DMS53 treated with DMSO at 0.1 percent for 48 hours (cell line): ENCODE results near the gene ACVRL1.
A peak's percentile ranks its signal among the peaks of the same experiment; 100 is the strongest.
"Not testable (repeated sequence)": the region's sequence is repeated elsewhere in the genome, so short reads cannot be mapped to it uniquely, and the experiment has no call there.

Experiments used
- DNase-seq: peaks from one replicate; lab custom pipeline; 2025; ENCODE audit not compliant: unreplicated experiment; lab: John Stamatoyannopoulos, UW

ACVRL1 gene

GRCh38 chr12:51874000-51874399, 33.3 kb upstream of the ACVRL1 start:
- DNase-seq: no peak

- DNase-seq: no peak
These were observed 32.8 kb upstream of the ACVRL1 start for GRCh38 chr12:51874486-51874885.

- no peak for DNase-seq
These were observed 28.2 kb upstream of the ACVRL1 start for GRCh38 chr12:51879102-51879501.

- no peak for DNase-seq
These were observed 24.0 kb upstream of the ACVRL1 start for GRCh38 chr12:51883295-51883694.

DNA sequence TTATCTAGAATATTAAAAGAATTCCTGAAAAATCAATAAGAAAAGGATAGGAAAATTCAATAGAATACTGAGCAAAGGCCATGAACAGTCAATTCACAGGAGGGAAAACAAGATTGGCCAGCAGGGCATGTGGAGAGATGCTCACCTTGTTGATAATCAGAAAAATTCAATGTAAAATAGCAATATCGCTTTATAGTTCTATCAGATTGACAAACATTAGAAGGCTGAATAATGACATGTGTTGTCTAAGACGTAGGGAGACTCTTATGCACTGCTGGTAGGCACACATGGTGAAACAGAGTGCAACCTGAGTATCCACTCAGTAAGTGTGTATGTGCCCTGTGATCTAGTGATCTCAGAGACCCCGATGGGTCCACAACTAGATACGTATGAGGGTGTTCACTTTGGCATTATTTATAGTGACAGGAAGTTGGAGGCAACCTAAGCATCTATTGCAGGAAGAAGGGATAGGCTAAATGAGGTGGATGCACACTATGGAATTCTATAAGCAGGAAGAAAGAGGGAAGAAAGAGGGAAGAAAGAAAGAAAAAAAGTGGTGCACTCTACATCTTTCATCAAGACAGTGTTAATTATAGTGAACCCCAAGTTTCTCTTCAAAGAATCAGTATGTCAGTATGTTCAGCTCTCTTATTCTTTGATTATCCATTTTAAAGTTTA, 23.2 kb upstream of the ACVRL1 start:
- DNase-seq: no peak

DNA sequence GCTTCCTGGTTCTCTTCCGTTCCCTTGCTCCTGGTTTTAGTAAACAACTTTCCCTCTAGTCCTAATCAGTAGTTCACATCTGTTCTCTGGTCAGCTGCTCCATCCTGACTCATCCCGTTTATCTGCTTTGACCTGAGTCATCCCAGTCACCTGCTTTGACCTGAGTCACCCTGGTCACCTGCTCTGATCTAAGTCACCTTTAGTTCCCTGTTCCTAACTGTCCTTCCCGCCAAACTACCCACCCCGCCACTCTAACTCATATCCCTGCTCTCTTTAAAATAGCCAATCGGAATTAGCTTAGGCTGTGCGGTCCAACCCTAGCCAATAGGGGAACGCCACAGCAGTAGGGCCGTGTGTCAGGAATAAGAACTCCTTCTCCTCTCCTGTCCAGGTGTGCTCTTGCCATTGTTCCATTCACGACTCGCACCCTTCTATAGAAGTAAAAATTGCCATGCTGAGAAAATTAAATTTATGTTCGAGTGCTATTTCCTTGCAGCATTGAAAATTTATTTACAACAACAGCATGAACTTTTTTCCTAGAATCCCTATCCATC, 22.6 kb upstream of the ACVRL1 start:
- DNase-seq: peak; percentile 85

- not testable (repeated sequence) for DNase-seq
These were observed 21.8 kb upstream of the ACVRL1 start for GRCh38 chr12:51885294-51886020.

DNA sequence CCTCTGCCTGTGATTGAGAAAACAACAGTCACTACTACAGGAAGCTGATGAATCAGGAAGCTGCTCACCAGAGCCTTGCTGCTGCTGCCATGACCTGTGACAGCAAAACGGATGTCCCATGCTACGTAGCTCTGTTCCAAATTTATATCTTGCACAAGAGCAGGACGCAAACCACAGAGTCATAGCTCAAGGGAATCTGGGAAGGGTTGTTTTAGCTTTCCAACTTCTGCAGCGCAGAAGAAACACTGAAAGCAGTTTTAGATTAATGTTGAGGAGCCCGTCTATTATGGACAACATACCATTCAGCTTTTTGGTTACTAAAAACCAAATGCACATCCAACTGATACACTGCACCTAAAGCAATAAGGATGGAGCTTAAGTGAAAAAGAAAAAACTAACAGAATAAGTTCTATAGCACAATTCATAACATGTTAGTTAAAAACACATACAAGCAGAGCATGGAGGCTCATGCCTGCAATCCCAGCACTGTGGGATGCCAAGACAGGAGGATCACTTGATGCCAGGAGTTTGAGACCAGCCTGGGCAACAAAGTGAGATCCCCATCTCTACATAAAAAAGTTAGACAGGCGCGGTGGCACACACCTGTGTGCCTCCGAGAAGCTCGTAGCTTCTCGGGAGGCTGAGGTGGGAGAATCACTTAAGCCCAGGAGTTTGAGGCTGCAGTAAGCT, 21.1 kb upstream of the ACVRL1 start:
- no peak for DNase-seq

DNA sequence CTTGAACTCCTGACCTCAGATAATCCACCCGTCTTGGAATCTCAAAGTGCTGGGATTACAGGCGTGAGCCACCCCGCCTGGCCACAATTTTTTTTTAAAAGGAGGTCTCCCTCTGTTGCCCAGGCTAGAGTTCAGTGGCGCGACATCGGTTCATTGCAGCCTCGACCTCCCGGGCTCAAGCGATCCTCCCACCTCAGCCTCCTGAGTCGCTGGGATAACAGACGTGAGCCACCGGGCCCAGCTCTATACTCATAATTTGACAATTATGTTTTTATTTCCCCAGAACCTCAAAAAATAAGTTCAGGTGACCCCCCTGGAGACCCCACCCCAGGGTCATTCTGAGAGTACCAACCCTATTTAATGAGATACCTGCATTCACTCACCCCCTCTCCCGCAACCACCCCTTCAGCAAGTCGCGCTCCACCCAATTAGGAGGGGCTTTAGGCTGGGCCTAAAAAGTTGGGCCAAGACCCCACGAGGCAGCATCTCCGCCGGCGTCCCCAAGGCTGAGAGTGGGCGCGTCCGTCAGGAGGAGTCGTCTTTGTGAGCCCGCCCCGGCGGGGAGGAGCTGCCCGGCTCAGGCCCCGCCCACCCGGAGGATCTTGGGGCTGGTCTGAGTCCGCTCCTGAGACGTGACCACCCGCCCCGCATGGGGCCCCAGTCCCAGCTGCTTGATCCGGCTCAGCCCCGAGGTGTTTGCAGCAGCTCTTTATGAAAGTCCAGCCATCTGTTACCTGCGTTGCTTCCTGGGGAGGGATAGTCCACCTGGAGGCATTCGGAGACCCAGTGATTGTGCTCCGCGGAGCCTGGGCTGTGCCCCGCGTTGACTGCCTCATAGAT, 19.6 kb upstream of the ACVRL1 start, which contains the start of gene ANKRD33:
ANKRD33 (plus strand) TSS at position 628 of the 840 bp plus-strand sequence; CDS start at position 712, 84 bp downstream.
- DNase-seq: peak; percentile 19

GRCh38 chr12:51888316-51889215, 18.7 kb upstream of the ACVRL1 start:
- DNase-seq: no peak

- DNase-seq: no peak
These were observed 17.8 kb upstream of the ACVRL1 start for GRCh38 chr12:51889216-51890132.

GRCh38 chr12:51890133-51890464, 17.2 kb upstream of the ACVRL1 start:
- DNase-seq: no peak

- DNase-seq: no peak
These were observed 16.7 kb upstream of the ACVRL1 start for GRCh38 chr12:51890511-51891171.

- no peak for DNase-seq
These were observed 15.5 kb upstream of the ACVRL1 start for GRCh38 chr12:51891843-51892242.

DNA sequence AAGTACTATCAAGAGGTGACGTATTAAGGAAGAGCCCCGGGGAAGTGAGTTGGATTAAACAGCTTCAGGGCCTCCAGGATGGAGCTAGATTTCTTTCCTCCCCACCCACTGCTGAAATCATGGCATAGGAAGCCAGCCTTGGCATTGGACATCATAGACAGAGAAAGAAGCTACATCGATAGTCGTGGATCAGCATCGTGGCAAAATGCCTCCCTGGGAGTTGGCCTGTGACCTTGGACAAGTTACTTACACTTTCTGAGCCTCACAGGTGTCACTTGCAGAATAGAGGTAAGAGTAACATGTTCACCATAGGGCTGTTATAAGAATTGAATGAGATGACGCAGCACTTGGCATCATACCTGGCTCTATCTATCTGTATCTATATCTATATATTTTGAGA, 13.5 kb upstream of the ACVRL1 start:
- no peak for DNase-seq

DNA sequence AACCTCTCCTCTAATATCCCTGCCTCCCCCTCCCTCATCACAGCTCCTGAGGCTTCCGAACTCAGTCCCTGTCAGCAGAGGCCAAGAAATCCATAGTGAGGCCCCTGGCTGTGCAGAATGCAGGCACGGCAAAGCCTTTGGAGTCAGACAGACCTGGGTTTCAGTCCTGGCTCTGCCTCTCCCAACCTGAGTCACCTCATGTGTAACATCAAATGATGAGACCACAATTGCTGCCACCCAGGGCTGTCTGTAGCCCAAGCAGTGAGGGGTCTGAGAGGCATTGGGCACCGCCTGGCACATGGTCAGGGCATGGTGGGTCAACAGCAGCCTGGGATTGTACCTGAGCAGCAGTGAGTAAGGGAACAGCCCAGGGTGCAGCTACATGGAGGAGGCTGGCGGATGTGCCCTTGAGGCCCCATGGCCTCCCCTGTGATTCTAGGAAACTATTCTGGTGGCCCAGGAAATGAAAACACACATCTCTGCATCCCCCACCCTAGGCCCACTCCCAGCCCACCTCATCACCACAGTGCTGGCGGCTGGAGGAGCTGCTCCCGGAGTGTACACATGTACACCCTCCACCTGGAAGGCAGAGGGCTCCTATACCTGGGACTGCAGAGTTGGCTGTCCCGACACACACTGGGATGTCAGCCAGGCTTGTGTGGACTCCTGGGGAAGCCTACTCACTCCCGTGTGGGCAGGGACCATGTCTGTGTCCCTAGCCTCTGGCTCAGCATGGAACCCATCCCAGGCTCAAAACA, 11.7 kb upstream of the ACVRL1 start:
- DNase-seq: no peak

- no peak for DNase-seq
These were observed 11.1 kb upstream of the ACVRL1 start for GRCh38 chr12:51896236-51896635.

GRCh38 chr12:51897181-51897580, 10.1 kb upstream of the ACVRL1 start:
- DNase-seq: no peak
